ENCODE measurements around the gene OSMR. TPM values are rescaled to one million over a fixed set of nuclear protein-coding genes. Genes with fewer than 3 reads are reported as not detected.

OSMR gene
- total RNA-seq, 1 experiment from 2014 or later, result 1.6 TPM

DNA sequence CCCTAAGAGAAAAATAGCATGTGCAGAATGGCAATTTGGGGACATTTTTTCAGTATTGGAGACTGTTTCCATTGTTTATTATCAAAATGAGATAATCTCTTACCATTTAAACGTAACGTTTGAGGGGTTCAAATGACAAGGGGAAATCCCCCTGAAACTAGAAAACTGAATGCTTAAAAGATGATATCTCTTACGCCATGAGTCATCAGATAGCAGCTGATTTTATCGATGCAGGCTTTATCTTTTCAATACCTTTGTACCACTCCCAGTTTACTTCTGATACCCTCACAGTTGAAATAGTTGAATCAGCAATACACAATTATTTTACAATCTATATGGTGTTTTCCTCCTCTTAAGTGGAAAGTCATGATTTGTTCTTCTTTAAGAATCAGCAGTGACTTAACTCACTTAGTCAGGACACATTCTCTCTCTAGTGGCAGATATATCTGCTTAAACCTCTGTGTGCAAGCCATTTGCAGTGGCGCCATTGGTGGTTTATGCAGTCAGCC is 29.2 kb downstream of the OSMR start:
- Mint-ChIP-seq H3K4me1 (peaks cover 10% of the 10 kb centered on the region in 2 experiments), H3K9me3 (no peaks in the 10 kb centered on the region), H3K27ac (no peak overlapping the region), H3K36me3 (ENCODE audit: insufficient read depth in 1 of 3, low read depth in 3 of 3) (no peaks in the 10 kb centered on the region), H3K27me3 (ENCODE audit: low read depth) (no peaks in the 10 kb centered on the region), H3K4me3 (no peak overlapping the region)
- TF ChIP-seq, protein P1, sequence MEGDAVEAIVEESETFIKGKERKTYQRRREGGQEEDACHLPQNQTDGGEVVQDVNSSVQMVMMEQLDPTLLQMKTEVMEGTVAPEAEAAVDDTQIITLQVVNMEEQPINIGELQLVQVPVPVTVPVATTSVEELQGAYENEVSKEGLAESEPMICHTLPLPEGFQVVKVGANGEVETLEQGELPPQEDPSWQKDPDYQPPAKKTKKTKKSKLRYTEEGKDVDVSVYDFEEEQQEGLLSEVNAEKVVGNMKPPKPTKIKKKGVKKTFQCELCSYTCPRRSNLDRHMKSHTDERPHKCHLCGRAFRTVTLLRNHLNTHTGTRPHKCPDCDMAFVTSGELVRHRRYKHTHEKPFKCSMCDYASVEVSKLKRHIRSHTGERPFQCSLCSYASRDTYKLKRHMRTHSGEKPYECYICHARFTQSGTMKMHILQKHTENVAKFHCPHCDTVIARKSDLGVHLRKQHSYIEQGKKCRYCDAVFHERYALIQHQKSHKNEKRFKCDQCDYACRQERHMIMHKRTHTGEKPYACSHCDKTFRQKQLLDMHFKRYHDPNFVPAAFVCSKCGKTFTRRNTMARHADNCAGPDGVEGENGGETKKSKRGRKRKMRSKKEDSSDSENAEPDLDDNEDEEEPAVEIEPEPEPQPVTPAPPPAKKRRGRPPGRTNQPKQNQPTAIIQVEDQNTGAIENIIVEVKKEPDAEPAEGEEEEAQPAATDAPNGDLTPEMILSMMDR (conservative IDR thresholded peaks at IDR 0.05), result no peak
- no peak overlapping the region for H3K14ac ChIP-seq (ENCODE audit: insufficient read depth, low read length)
- no peak overlapping the region for H2BK5ac ChIP-seq (ENCODE audit: insufficient read length, low read length)
- no peak overlapping the region for H3K18ac ChIP-seq (ENCODE audit: insufficient read length, low read depth, low read length)
- no peaks in the 10 kb centered on the region for H3K79me2 ChIP-seq (ENCODE audit: insufficient read depth, low read length)
- no peaks in the 10 kb centered on the region for H3K79me1 ChIP-seq (ENCODE audit: insufficient read depth, low read depth, low read length, poor library complexity, severe bottlenecking)
- H4K91ac ChIP-seq (ENCODE audit: insufficient read length, low read depth, low read length), result no peak overlapping the region
- no peaks in the 10 kb centered on the region for H3K9me3 ChIP-seq (ENCODE audit: control insufficient read depth, low read depth, low read length)
- no peak overlapping the region for H2AFZ ChIP-seq (ENCODE audit: low read length)
- no peak overlapping the region for H2BK12ac ChIP-seq (ENCODE audit: insufficient read length, low read depth, low read length)
- no peak overlapping the region for H3K27ac ChIP-seq (ENCODE audit: insufficient read length, low read depth, low read length)
- no peak for DNase-seq
- no CpG with 5 or more reads among the region's 5 CpGs for WGBS (ENCODE audit: extremely low coverage, insufficient read length, low lambda C conversion rate)
- H3T11ph ChIP-seq (ENCODE audit: low read length), result no peak overlapping the region
- H3K23ac ChIP-seq (ENCODE audit: insufficient read length, low read depth, low read length), result no peak overlapping the region
- H3K27me3 ChIP-seq (ENCODE audit: insufficient read depth, low read length), result no peaks in the 10 kb centered on the region
- H3K4me1 ChIP-seq (ENCODE audit: insufficient read depth, low read length), result no peaks in the 10 kb centered on the region; the same call in 1 of the 2 replicates
- H4K5ac ChIP-seq (ENCODE audit: insufficient read length, low read depth, low read length), result no peak overlapping the region
- H2AK5ac ChIP-seq (ENCODE audit: insufficient read length, low read length), result no peak overlapping the region
- H3K23me2 ChIP-seq (ENCODE audit: insufficient read length, low read depth, low read length, poor library complexity, severe bottlenecking), result no peaks in the 10 kb centered on the region
- no peaks in the 10 kb centered on the region for H4K20me1 ChIP-seq (ENCODE audit: control insufficient read depth, insufficient read depth, insufficient read length)
- H2BK15ac ChIP-seq (ENCODE audit: low read depth, low read length), result no peak overlapping the region
- no peak overlapping the region for H3K9ac ChIP-seq (ENCODE audit: extremely low read depth, insufficient read length, low read length)
- no peak overlapping the region for H3K4ac ChIP-seq (ENCODE audit: low read depth, low read length)
- H2BK20ac ChIP-seq (ENCODE audit: low read depth, low read length, poor library complexity, severe bottlenecking), result no peak overlapping the region
- H3K4me2 ChIP-seq (ENCODE audit: insufficient read depth, insufficient read length, low read length), result no peak overlapping the region
- no peak overlapping the region for H3K56ac ChIP-seq (ENCODE audit: insufficient read length, low read depth, low read length)
- no peak overlapping the region for H2BK120ac ChIP-seq (ENCODE audit: low read depth, low read length, poor library complexity, severe bottlenecking)
- H4K8ac ChIP-seq (replicated peaks; ENCODE audit: insufficient read length, low read depth, low read length), result no peak overlapping the region

Measured in H9 (cell line).